ENCODE results near the gene GRN.
"Not testable (repeated sequence)": the region's sequence is repeated elsewhere in the genome, so short reads cannot be mapped to it uniquely, and the experiment has no call there.

The GRN gene

DNA sequence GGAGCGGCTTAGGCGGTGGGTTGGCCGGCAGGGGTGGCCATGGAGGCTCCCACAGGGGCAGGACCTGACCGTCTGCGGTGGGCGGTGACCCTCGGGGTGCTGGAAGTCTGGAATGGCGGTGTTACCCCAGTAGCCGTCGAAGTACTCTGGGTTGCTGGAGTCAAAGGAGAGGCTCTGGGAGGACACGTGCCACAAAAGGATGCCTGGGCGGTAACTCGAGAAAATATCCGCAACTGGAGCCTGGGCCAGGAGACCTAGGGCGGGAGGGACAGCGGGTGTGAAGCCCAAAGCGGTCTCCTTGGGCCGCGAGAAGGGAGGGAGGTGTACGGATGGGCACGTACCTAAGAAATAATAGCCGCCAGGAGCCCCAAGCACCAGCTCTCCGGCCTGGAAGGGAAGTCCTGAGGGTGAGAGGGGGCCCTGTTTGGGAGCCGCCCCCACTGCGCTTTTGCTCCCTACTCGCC lies 39.8 kb downstream of the GRN start:
- DNase-seq, result no peak

DNA sequence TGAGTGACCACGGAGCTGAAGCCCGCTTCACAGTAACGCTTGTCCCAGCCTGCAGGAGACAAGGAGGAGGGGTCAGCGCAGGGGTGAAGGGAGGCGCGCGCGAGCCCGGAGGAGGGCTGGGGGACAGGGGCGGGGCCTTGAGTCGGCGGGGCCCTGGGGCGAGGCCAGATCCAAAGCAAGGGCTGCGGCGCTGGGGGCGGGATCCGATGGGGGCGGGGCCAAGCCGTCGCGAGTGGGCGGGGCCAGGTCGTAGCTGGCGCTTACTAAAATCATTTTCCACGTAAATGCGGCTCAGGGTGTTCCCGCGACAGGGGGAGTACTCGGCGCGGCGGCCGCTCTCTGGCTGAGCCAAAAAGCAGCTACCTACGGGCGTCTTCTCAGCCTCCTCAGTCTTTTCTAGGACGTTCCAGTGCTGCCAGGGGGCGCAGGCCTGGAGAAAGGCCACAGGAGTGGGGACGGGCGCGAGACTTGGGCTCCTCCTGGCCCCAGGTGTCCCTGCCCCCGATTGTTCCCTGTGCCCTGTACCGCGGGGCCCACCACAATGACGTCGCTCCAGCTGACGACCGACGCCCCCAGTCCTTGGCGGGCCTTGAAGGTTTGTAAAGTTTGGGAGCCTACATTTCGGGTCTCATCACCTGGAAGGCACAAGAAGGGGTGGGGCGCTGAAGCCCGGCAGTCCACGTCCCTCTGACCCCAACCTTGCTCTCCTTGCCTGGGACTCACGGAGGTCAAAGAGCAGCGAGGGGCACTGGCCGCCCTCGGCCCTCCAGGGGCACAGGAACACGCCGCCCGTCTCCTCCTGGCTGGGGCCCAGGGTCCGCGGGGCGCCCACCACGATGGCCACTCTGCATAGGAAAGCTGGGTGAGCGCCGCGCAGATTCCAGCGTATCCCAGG lies 40.4 kb downstream of the GRN start:
- peak; percentile 87 to 89 for DNase-seq

DNA sequence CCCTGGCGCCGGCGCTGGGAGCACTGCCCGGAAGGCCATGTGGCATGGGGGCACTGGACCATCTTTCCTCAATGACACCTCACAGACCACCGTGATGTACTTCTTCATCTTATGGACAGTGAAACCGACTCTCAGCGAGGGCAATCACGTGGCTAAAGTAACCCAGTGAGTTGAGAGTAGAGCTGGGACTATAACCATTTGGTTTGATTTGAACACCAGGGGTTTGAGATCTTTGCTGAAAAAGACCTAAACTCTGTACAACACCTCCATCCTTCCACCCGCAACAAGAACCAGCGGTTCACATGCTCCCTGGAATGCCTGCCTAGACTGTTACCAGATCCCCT lies 41.1 kb downstream of the GRN start:
- DNase-seq, result no peak

DNA sequence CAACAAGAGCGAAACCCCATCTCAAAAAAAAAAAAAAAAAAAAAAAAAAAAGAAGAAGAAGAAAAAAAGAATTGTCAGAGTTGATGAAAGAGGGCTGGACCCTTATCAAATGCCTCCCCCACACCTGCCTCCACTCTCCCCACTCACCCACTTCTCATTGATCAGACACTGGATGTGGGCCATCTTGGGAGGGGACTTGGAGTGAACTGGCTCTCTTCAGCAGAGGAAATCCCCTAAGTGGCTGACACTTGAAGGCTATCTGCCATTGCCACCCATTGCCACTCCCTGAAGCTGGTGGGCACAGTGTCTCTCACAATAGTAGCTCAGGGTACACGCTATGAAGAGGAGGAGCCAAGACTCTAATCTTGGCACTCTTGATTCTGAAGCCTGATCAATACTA lies 42.7 kb downstream of the GRN start:
- no peak for DNase-seq

DNA sequence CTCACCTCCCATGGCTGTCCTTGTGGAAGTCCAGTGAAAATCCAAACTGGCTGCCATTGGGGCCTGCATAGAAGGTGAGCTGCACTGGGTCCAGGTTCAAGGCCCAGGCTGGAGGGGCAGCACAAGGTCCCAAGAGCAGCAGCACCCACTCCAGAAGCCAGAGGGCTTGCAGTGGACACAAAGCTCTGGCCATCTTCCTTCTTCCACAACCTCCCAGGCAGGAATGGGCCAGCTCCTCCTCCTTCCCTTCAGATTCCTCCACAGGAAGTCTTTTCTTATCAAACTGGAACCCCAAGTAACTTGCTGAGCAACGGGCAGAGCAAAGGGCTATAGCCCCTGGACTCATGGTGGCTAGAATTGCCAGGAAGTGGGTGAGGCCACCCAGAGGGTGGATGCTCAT lies 44.2 kb downstream of the GRN start, which contains the start of gene ITGA2B:
Gene ITGA2B, minus strand, starts transcription at position 369 of the 400 bp plus-strand sequence. Its CDS starts 176 bp downstream, at position 193.
- no peak for DNase-seq

DNA sequence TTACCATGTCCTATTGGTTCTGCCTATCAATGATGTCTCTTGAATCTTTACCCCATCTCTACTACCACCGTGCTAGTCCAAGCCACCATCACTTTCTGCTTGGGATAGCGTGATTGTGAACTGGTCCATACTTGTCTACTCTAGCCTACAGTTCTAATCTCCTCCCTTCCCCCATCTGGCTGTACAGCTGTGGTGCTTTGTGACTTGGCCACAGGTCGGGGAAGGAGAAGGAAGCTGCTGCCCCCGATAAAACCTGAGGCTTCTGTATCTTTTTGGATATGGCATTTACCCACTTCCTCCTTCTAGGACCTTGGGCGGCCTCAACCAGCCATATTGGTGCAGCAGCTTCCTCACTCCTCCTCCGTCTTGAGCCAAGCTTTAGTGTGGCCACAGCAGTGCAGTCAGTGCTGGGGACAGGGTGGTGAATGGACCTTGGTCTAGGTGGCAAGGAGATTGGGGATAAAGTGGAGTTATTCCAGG lies 44.7 kb downstream of the GRN start:
- no peak for DNase-seq

DNA sequence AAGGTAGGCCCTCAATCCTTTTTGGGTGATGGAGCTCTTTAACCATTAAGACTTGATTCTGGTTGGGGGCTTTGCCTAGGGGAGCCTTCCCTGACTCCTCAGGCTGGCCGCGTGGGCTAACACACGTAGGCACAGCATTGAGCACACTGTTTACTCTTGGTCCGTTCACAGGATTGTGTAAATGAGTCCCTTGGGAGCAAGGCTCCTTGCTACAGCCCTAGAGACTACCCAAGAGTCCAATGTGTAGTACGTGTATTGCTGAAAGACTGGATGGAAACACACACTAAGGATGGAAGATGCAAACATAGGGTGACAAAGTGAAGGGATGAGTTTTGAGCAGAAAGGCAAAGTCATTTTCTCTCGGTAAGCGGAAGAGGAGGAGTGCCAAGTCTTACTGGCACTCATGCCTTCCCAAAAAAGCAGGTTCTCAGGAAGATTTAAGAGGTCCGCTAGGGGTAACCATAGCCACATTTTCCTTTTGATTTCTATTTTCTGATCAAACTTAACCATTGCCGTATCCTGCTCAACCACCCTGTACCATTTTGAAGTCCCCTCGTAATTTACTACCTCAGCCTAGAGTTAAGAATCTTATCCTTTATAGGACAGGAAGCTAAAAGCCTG lies 45.3 kb downstream of the GRN start:
- DNase-seq, result no peak

DNA sequence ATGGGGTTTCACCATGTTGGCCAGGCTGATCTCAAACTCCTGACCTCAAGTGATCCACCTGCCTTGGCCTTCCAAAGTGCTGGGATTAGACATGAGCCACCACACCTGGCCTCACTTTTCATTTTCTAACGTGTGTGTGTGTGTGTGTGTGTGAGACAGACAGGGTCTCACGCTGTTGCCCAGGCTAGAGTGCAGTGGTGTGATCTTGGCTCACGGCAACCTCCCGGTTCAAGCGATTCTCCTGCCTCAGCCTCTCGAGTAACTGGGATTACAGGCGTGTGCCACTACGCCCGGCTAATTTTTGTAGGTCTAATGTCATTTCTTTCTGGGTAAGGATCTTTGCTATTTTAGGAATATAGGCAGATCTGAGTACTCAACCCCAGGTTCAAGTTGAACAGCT lies 49.0 kb downstream of the GRN start:
- not testable (repeated sequence) for DNase-seq

DNA sequence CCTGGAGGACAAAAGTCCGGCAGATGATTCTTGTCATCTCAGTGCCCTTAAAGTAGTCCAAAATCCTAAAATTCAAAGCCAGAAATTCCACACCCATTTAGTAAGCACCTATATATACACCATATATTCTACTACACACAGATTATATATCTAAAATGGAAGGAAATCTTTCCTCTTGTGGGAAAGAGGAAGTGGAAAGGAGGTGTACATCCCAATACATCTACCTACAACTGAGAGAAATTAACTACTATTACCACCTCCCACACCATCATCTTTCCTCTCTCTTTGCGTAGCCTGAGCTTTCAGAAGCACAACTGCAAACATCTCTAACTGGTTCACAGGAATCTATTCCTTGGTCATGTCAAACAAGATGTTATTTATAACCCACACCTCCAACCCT lies 49.7 kb downstream of the GRN start:
- DNase-seq, result no peak

DNA sequence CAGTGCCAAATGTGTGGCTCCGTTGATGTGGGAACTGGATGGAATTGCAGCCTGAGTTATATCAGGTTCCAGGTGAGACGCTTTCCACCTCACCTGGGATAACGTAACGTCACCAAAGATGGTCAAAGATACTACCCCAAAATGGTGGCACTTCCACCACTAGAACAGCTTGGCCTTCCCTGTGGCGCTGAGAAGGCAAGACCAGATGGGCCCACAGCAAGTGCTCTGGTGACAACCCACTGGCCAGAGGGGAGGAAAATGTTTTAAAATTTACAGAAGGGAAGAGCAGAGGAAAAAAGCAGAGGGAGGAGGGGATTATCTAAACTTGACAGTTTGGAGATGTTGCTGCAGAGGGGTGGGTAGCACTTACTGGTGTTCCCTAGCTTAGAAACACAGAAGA lies 51.8 kb downstream of the GRN start:
- no peak for DNase-seq

DNA sequence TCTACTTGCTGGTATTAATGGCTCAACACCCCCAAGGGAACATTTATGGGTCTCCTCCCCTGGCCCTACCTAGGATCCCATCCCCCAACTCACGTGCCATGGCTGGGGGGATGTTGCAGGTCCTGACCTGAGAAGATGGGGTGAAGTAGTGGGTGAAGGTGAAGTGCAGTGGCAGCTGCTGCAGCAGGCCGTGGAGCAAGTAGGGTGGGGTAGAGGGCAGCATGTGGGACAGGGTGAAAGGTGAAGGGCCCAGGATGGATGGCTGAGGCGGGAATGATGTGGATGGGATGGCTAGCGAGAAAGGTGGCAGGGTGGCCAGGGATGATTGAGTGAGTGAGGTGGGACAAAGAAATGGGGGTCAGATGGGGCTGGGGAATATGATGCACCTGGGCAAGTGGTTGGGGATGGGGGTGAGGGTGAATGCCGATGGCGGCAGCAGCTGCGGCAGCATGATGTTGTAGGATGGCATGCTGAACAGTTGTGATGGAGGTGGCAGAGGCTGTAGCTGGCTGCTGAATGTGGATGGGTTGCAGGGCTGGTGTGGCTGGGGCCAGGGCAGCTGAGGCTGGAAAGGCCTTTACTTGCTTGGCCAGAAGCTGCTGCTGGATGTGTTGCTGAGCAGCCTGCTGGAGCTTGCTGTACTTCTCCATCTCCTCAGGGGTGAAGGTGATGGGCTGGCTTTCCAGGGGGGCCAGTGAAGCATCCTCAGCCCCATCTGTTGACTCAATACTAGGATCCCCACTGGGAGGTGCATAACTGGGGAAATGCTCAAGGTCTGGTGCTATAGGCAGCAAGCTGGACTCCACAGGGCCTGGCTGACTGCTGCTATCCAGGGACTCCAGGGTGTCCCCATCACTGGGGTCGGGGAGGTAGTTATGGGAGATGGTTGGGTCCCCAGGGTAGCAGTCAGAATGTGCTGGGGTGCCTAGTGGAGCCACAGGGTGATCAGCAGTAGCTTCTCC lies 52.7 kb downstream of the GRN start:
- no peak for DNase-seq

DNA sequence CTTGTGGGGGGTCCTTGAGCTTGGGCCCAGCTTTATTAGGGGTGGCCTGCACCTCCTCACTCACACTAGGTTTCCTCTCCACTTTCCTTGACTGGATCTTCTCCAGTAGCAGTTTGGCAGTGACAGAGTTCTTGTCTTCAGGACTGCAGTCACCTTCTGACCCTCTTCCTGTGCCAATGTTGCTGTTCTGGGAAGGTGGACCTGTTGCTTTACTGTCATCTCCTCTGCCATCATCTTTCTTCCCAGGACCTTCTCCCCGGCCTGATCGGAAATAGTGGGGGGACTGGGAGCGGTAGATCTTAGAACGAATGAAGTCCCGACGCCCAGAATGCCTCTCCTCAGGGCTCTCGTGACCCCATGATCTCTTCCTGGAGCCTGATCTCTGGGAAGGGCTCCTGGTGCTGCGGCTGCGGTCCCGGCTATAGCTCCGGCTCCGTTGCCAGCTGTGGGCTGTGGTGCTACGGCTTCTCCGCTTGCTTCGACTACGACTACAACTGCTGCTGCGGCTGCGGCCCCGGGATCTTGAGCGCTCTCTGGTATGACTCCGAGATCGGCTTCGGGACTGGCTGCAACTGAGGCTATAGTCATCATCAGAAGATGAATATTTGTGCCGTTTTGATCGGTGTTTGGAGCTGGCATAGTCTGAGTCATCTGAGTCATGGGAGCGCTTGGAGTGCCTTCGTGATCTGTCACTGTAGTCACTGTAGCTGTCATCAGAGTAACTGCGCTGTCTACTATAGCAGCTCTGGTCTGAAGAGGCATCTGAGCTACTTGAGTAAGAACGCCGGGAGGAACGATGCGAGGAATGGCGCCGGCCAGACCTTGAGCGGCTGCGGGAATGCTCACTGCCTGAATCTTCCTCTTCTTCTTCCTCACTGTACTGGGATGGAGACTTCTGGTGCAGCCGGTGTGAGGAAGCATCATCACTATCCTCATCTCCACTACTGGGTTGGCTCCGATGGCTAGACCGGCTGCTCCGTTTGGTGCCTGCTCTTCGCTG lies 53.9 kb downstream of the GRN start:
- DNase-seq, result no peak

DNA sequence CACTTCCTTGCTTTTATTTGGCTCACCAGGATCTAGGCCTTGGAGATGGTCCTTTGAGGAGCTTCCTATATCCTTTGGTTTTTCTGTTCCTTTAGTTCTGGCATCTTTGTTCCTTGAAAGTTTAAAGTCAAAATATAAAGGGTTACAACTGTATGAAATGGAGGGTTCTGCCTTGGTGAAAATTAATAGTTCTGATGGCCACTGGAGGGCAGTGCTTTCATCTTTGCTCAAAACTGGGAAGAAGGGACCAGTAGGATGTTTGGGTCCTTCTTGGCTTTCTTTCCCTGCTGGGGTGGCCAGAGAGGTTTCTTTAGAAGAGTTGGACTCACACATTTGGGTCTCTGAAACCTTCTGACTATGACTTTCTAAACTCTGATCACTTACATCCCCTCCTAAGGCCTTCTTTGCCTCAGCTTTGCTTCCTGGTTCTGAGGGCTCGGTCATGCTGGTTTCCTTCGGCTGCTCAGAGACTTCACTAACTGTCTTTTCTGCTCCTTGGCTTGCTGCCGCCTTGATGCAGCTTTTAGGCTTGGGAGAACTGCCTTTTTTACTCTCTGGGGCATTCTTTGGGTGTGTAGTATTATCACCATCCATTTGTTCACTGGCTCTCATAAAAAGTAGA lies 55.2 kb downstream of the GRN start:
- no peak for DNase-seq

All from activated CD4-positive, alpha-beta T cell treated with anti-CD3 and anti-CD28 coated beads, Interleukin-2, amount 50 U/mL, for 4 hours (primary cell).